K562 (cell line): ENCODE data around the gene SPIB. TPM values are rescaled to one million over a fixed set of nuclear protein-coding genes. Genes with fewer than 3 reads are reported as not detected.

Experiments used
- ATAC-seq: fragments of 200-7000 bp; cut with Tn5 transposase; 3 replicates; pipeline ENCODE4 v1.9.1; 2020; ENCODE audit warnings: moderate library complexity
- BruUV-seq: library from RNA; stranded (reverse); fragments of 400-500 nt; replicated peaks from 2 replicates; lab custom pipeline; 2021; lab: Mats Ljungman, UMichigan
- CTCF ChIA-PET: fragments of 300-600 bp; formaldehyde crosslinking; extraction: SDS; loops from one replicate; lab custom pipeline; 2021; ENCODE audit warnings: low intra/inter-chr PET ratio; lab: Yijun Ruan, JAX
- POLR2A ChIA-PET: fragments of 300-600, 350-650 bp; sonication (Branson Sonifier 250); formaldehyde crosslinking; extraction: SDS; loops from one replicate; lab custom pipeline; 2021; ENCODE audit warnings: antibody characterized with exemption, inconsistent platforms; lab: Yijun Ruan, JAX
- DNase-seq, 4 experiments: peaks; one replicate each; pipeline versions ENCODE4 v3.0.0 to v3.0.0-alpha.2; 2011 to 2018; ENCODE audit warnings: low spot score in 3 of 4, mixed read lengths in 3 of 4; ENCODE audit errors: extremely low read depth in 1 of 4
- FAIRE-seq: peaks from 2 replicates; lab custom pipeline; 2011; peaks lifted over from hg19 to GRCh38; lab: Jason Lieb, UNC
- H2AFZ ChIP-seq: 2 replicates; pipeline ENCODE4 v1.6.0; 2011; ENCODE audit warnings: low read depth, low read length, control low read depth, inconsistent platforms
- H3K27ac ChIP-seq: fragments of 200-600 bp; 3 replicates; pipeline ENCODE4 v1.8.0; 2011; ENCODE audit warnings: low read depth, mild to moderate bottlenecking, control low read depth, inconsistent platforms, low read length, moderate library complexity, mixed read lengths; ENCODE audit errors: extremely low read depth
- H3K27me3 ChIP-seq, 2 experiments: fragments of 300-600 bp in 1 of 2; 2 replicates in 1 of 2; 3 replicates in 1 of 2; pipeline versions ENCODE4 v1.6.0 to v1.8.0; 2011; ENCODE audit warnings: inconsistent platforms in 2 of 2, low read length in 2 of 2, mild to moderate bottlenecking in 1 of 2, mixed read lengths in 1 of 2, moderate library complexity in 1 of 2; ENCODE audit not compliant: control insufficient read depth in 2 of 2, insufficient read depth in 2 of 2
- H3K36me3 ChIP-seq: fragments of 300-600 bp; 3 replicates; pipeline ENCODE4 v1.8.0; 2011; ENCODE audit warnings: mild to moderate bottlenecking, low read length, inconsistent platforms; ENCODE audit not compliant: control insufficient read depth, insufficient read depth
- H3K4me1 ChIP-seq, 2 experiments: fragments of 200-600 bp in 1 of 2; replicated peaks in 1 of 2; 2 replicates in 1 of 2; 3 replicates in 1 of 2; pipeline versions ENCODE4 v1.5.1 to v1.8.0; 2011; ENCODE audit warnings: inconsistent platforms in 2 of 2, low read length in 2 of 2, mild to moderate bottlenecking in 1 of 2, mixed read lengths in 1 of 2, moderate library complexity in 1 of 2; ENCODE audit not compliant: control insufficient read depth in 2 of 2, insufficient read depth in 2 of 2
- H3K4me2 ChIP-seq: 2 replicates; pipeline ENCODE4 v1.6.1; 2011; ENCODE audit warnings: low read length, control low read depth, inconsistent platforms, mixed read lengths; ENCODE audit not compliant: insufficient read depth
- H3K4me3 ChIP-seq: fragments of 200-600 bp; sonication (generic), shearing (Covaris generic); 2 replicates; pipeline ENCODE4 v1.5.1; 2016; ENCODE audit warnings: control low read depth, inconsistent platforms
- H3K79me2 ChIP-seq: fragments of 200-600 bp; 3 replicates; pipeline ENCODE4 v1.8.0; 2011; ENCODE audit warnings: low read length, inconsistent platforms; ENCODE audit not compliant: control insufficient read depth, insufficient read depth
- H3K9ac ChIP-seq, 2 experiments: 2 replicates each; pipeline versions ENCODE4 v1.6.0 to v1.6.1; 2011; ENCODE audit warnings: low read depth in 2 of 2, low read length in 2 of 2, control low read depth in 1 of 2, inconsistent platforms in 1 of 2, mild to moderate bottlenecking in 1 of 2, mixed read lengths in 1 of 2; ENCODE audit not compliant: insufficient read depth in 1 of 2
- H3K9me1 ChIP-seq: one replicate; pipeline ENCODE4 v1.6.0; 2011; ENCODE audit warnings: inconsistent platforms, mild to moderate bottlenecking, low read length, moderate library complexity; ENCODE audit not compliant: control insufficient read depth, insufficient read depth
- H3K9me3 ChIP-seq: replicated peaks from 2 replicates; pipeline ENCODE4 v1.5.1; 2011; ENCODE audit warnings: low read depth, low read length, inconsistent platforms; ENCODE audit not compliant: control insufficient read depth, insufficient read depth
- H4K20me1 ChIP-seq: replicated peaks from 2 replicates; pipeline ENCODE4 v1.6.1; 2011; ENCODE audit warnings: low read length, inconsistent platforms, mixed read lengths; ENCODE audit not compliant: control insufficient read depth, insufficient read depth
- JUNB ChIP-seq: fragments of 450-650 bp; formaldehyde crosslinking; conservative IDR thresholded peaks from 2 replicates; pipeline ENCODE4 v1.4.0; 2020; ENCODE audit warnings: mild to moderate bottlenecking
- RFX1 ChIP-seq: fragments of 450-650 bp; IDR thresholded peaks from 2 replicates; pipeline ENCODE4 v1.6.1; 2016; ENCODE audit warnings: mild to moderate bottlenecking, moderate library complexity
- SLC30A9 ChIP-seq: fragments of 250-450 bp; sonication (Bioruptor Pico); IDR thresholded peaks from 2 replicates; pipeline ENCODE4 v1.8.0; 2022; ENCODE audit warnings: mild to moderate bottlenecking, moderate library complexity
- TAL1 ChIP-seq: fragments of 450-650 bp; IDR thresholded peaks from 2 replicates; pipeline ENCODE4 v1.6.1; 2016; ENCODE audit warnings: mild to moderate bottlenecking
- TEAD1 ChIP-seq, 2 experiments: fragments of 450-650 bp in 1 of 2; sonication (generic) in 1 of 2; formaldehyde crosslinking; IDR thresholded peaks; 2 replicates each; pipeline versions ENCODE4 v1.4.0 to v1.8.0; 2020 to 2022; ENCODE audit warnings: mild to moderate bottlenecking in 2 of 2, missing genetic modification reagents in 1 of 2
- UBTF ChIP-seq, 2 experiments: IDR thresholded peaks; 2 replicates each; pipeline ENCODE4 v1.6.1; 2012; ENCODE audit warnings: improper control_type of control experiment in 2 of 2, low read depth in 2 of 2, low read length in 2 of 2, borderline replicate concordance in 1 of 2
- ZNF318 ChIP-seq, 2 experiments: fragments of 450-650 bp; IDR thresholded peaks; 2 replicates each; pipeline ENCODE4 v1.6.1; 2016; ENCODE audit warnings: mild to moderate bottlenecking in 2 of 2, borderline replicate concordance in 1 of 2, low read depth in 1 of 2, moderate library complexity in 1 of 2
- ZNF384 ChIP-seq: IDR thresholded peaks from 2 replicates; pipeline ENCODE4 v1.6.1; 2012; ENCODE audit warnings: low read depth, low read length, improper control_type of control experiment
- WGBS: fragments of 100-300 bp; shearing (Covaris generic); methylation state at CpG from one replicate; pipeline ENCODE4 v1.1.6; 2016; ENCODE audit warnings: low coverage, mixed read lengths; ENCODE audit not compliant: insufficient coverage; ENCODE audit errors: missing lambda C conversion rate; 5-methylcytosine and 5-hydroxymethylcytosine counted together
- in situ Hi-C: fragments of 300-500 bp; cut with MboI; formaldehyde crosslinking; loops from 4 replicates; pipeline ENCODE4 v1.15.0; 2018; ENCODE audit warnings: inconsistent platforms, mixed read lengths
- intact Hi-C: fragments of 100-400 bp; cut with micrococcal nuclease; formaldehyde crosslinking; loops from 2 replicates; pipeline ENCODE4 v1.14.2; 2022
- polyA plus RNA-seq, 8 experiments: library from polyadenylated mRNA; depleted of rRNA in 4 of 8; stranded (reverse) in 5 of 8; unstranded in 3 of 8; fragments of >200 nt; fragmentation: Nextera tagmentation in 2 of 8; fragmentation: Illumina TruSeq in 1 of 8; extraction: Ambion mirVana in 2 of 8; extraction: Trizol in 1 of 8; gene quantifications; 2 replicates each; pipeline versions ENCODE4 v1.2.1 to v1.2.3, GENCODE V29; 2011 to 2014; ENCODE audit warnings: inconsistent platforms in 1 of 8, missing spikeins in 1 of 8
- total RNA-seq, 7 experiments: library from RNA; depleted of rRNA in 6 of 7; stranded (reverse); fragments of >200 nt in 6 of 7; fragmentation: Illumina TruSeq in 2 of 7; extraction: Trizol in 2 of 7; gene quantifications; 2 replicates each; pipeline versions ENCODE4 v1.2.1 to v1.2.3, GENCODE V29; 2011 to 2021; ENCODE audit warnings: low replicate concordance in 1 of 7

SPIB gene
- total and polyA plus RNA-seq, 9 of the 15 experiments (the other 6 are each of a cell fraction or from before 2014, with no cell fraction given), result 0.06 to 1.0 (median 0.43) TPM; not detected in 1

- Histone ChIP-seq H3K36me3 (no peaks in the 10 kb centered on the region), H3K9ac (peak overlapping the region; percentile 48 to 80; a peak in 2 of 4 replicates), H2AFZ (peak overlapping the region; percentile 97), H3K27ac (peak overlapping the region; percentile 27; the same call in 1 of the 3 replicates), H3K4me2 (peak overlapping the region; percentile 79), H3K79me2 (no peaks in the 10 kb centered on the region), H3K4me1 (peaks cover 8 to 38% of the 10 kb centered on the region in 2 experiments; a peak in 4 of 5 replicates), H3K27me3 (peaks cover 6 to 17% of the 10 kb centered on the region in 2 experiments; a peak in 4 of 5 replicates), H3K4me3 (no peak overlapping the region), H3K9me1 (no peaks in the 10 kb centered on the region), H3K9me3 (no peaks in the 10 kb centered on the region), H4K20me1 (no peaks in the 10 kb centered on the region)
- CTCF ChIA-PET, result interaction anchor here (0.6 to 1.8 kb wide), 7 partner anchors 18 to 314 kb away, joined by 3 to 15 read pairs (median 5); no protein-coding TSS in a partner anchor
- POLR2A ChIA-PET, result interaction anchor here (0.8 to 1.3 kb wide), 2 partner anchors 18 to 95 kb away, joined by 3 to 4 read pairs; no protein-coding TSS in a partner anchor
- DNase-seq (peak; percentile 78 to 88 (median 82)), FAIRE-seq (peak; percentile 97), ATAC-seq (peak; percentile 90)
- no TSS peak for BruUV-seq
- 5% methylated on average over 28 of the region's 28 CpGs for WGBS
- intact Hi-C loops, result loop anchor here (1.0 to 2.0 kb wide), 3 partner anchors 46 to 104 kb away; no protein-coding TSS in a partner anchor
- in situ Hi-C loops, result loop anchor here (5.0 kb wide), 1 partner anchor 94 kb away; the partner anchor contains the start of gene NAPSA
- TF ChIP-seq ZNF318 (IDR thresholded peaks at IDR 0.05; ENCODE audit: borderline replicate concordance in 1 of 2, low read depth in 1 of 2) (no peak), UBTF (IDR thresholded peaks at IDR 0.05; ENCODE audit: borderline replicate concordance in 1 of 2, low read depth in 2 of 2, low read length in 2 of 2) (no peak), TAL1 (no peak), ZNF384 (peak; percentile 89), TEAD1 (CRISPR knock-in tag; IDR thresholded peaks at IDR 0.05) (0 out of 4 replicates have a peak, but pooled peaks of 1 of the 2 experiments have one; percentile 19), RFX1 (no peak), JUNB (CRISPR knock-in tag) (no peak), SLC30A9 (CRISPR knock-in tag) (no peak)
These were observed 42.5 kb downstream of the SPIB start for GRCh38 chr19:50461066-50461875.
